T-cell (primary cell): Measurements from ENCODE around the gene DTX3L. TPM values are rescaled to one million over a fixed set of nuclear protein-coding genes. Genes with fewer than 3 reads are reported as not detected.

Experiments used
- ATAC-seq, 4 experiments: fragments of 200-7000 bp in 3 of 4; fragments of 150-1000 bp in 1 of 4; cut with Tn5 transposase; replicated peaks in 1 of 4; 1 replicate in 3 of 4; 2 replicates in 1 of 4; pipeline ENCODE4 v1.10.0; 2021; ENCODE audit warnings: moderate library complexity in 3 of 4, mild to moderate bottlenecking in 2 of 4, moderate number of reproducible peaks in 1 of 4
- CTCF ChIA-PET, 2 donors: fragments of 300-600 bp; sonication (Branson Sonifier 250); formaldehyde crosslinking; loops; one replicate each; lab custom pipeline; 2022; ENCODE audit warnings: antibody characterized with exemption in 2 of 2; lab: Charles Lee
- POLR2A ChIA-PET, 2 donors: fragments of 300-600 bp; sonication (Branson Sonifier 250); formaldehyde crosslinking; loops; one replicate each; lab custom pipeline; 2022; ENCODE audit warnings: antibody characterized with exemption in 2 of 2; lab: Charles Lee
- DNase-seq, 35 experiments: peaks; one replicate each; pipeline versions ENCODE4 v3.0.0 to v3.0.0-alpha.2; 2013 to 2023
- H3K27ac ChIP-seq: one replicate; pipeline ENCODE4 v1.5.1; 2013; ENCODE audit warnings: low read length
- H3K27me3 ChIP-seq, 2 experiments: replicated peaks in 1 of 2; 1 replicate in 1 of 2; 2 replicates in 1 of 2; pipeline versions ENCODE4 v1.6.1 to v1.7.0; 2013; ENCODE audit warnings: low read length in 1 of 2, mixed read lengths in 1 of 2; ENCODE audit not compliant: control insufficient read depth in 2 of 2, insufficient read depth in 2 of 2; ENCODE audit errors: extremely low read depth in 1 of 2
- H3K36me3 ChIP-seq, 2 donors: 1 replicate in 1 of 2; 2 replicates in 1 of 2; pipeline versions ENCODE4 v1.6.1 to v1.7.0; 2013; ENCODE audit warnings: low read length in 1 of 2; ENCODE audit not compliant: control insufficient read depth in 2 of 2, insufficient read depth in 1 of 2; ENCODE audit errors: extremely low read depth in 1 of 2
- H3K4me1 ChIP-seq, 2 experiments: 1 replicate in 1 of 2; 2 replicates in 1 of 2; pipeline versions ENCODE4 v1.6.1 to v1.7.0; 2013; ENCODE audit warnings: low read length in 2 of 2, mixed read lengths in 1 of 2; ENCODE audit not compliant: insufficient read depth in 2 of 2, control insufficient read depth in 1 of 2; ENCODE audit errors: extremely low read depth in 1 of 2
- H3K4me3 ChIP-seq, 2 donors: 1 replicate in 1 of 2; 2 replicates in 1 of 2; pipeline versions ENCODE4 v1.5.1 to v1.7.0; 2013; ENCODE audit warnings: mild to moderate bottlenecking in 2 of 2, low read length in 1 of 2, moderate library complexity in 1 of 2; ENCODE audit not compliant: control insufficient read depth in 1 of 2; ENCODE audit errors: extremely low read depth in 1 of 2
- H3K9me3 ChIP-seq: 2 replicates; pipeline ENCODE4 v1.7.0; 2013
- H3K27ac Mint-ChIP-seq, 2 donors: one replicate each; pipeline ENCODE4 v1.8.0; 2020 to 2021; ENCODE audit warnings: mild to moderate bottlenecking in 2 of 2, mixed read lengths in 2 of 2
- H3K27me3 Mint-ChIP-seq, 2 donors: one replicate each; pipeline ENCODE4 v1.8.0; 2021 to 2022; ENCODE audit warnings: mixed read lengths in 2 of 2
- H3K36me3 Mint-ChIP-seq: one replicate; pipeline ENCODE4 v1.8.0; 2021; ENCODE audit warnings: mixed read lengths
- H3K4me1 Mint-ChIP-seq, 3 donors: one replicate each; pipeline ENCODE4 v1.8.0; 2020 to 2022; ENCODE audit warnings: mixed read lengths in 3 of 3, mild to moderate bottlenecking in 1 of 3
- H3K4me3 Mint-ChIP-seq, 3 donors: one replicate each; pipeline ENCODE4 v1.8.0; 2020 to 2022; ENCODE audit warnings: mild to moderate bottlenecking in 3 of 3, mixed read lengths in 3 of 3, moderate library complexity in 3 of 3
- H3K9me3 Mint-ChIP-seq, 3 donors: one replicate each; pipeline ENCODE4 v1.8.0; 2020 to 2022; ENCODE audit warnings: mixed read lengths in 3 of 3
- WGBS: methylation state at CpG from one replicate; pipeline ENCODE4 v1.1.5; 2013; ENCODE audit warnings: missing lambda C conversion rate; ENCODE audit not compliant: insufficient coverage; 5-methylcytosine and 5-hydroxymethylcytosine counted together
- total RNA-seq, 35 experiments: library from RNA in 6 of 35; stranded (reverse) in 6 of 35; fragments of 120-200 nt in 1 of 35; gene quantifications; one replicate each; pipeline versions ENCODE4 v1.2.1 to v1.2.4 and lab custom pipeline; 2013 to 2026

Gene DTX3L
- total RNA-seq, 5 donors from 2014 or later (not counting 1 experiment from before 2014, with no cell fraction given) = 35.1 to 56.2 (median 49.8) TPM

DNA sequence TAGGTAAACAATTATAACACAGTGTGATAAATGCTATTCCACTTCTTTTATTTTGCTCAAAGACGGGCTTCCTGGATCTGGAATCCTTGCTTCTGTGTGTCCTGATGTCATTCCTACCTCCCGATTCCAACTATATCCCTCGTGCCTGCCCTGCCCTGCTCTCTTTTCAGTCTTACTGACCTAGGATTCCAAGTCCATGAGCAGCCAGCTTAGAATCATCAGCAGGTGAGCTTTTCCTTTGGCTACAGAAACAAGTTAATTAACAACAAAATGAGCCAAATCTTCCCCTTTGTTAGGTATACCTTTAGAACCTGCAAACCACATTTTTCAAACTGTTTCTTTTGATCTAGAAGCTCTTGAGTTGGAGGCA lies 27.5 kb upstream of the DTX3L start:
- Mint-ChIP-seq H3K27me3 (no peaks in the 10 kb centered on the region), H3K4me3 (no peak overlapping the region), H3K4me1 (peaks cover 14 to 22% (median 17%) of the 10 kb centered on the region in 3 donors), H3K9me3 (no peaks in the 10 kb centered on the region), H3K27ac (peak overlapping the region in 1 of 2 donors; percentile 30), H3K36me3 (peaks cover 71% of the 10 kb centered on the region)
- peaks cover 0 to 85% of the 10 kb centered on the region in 2 donors for H3K36me3 ChIP-seq
- WGBS = 100% methylated on average over 3 of the region's 3 CpGs
- no peaks in the 10 kb centered on the region for H3K9me3 ChIP-seq
- ChIA-PET POLR2A (no interaction called here), CTCF (interaction anchor here (1.0 kb wide), 2 partner anchors 11 to 144 kb away, joined by 3 to 4 read pairs; no protein-coding TSS in a partner anchor)
- ATAC-seq (no peak), DNase-seq (no peak)
- H3K27me3 ChIP-seq = no peaks in the 10 kb centered on the region
- H3K4me3 ChIP-seq = no peak overlapping the region
- no peaks in the 10 kb centered on the region for H3K4me1 ChIP-seq
- H3K27ac ChIP-seq = no peak overlapping the region

DNA sequence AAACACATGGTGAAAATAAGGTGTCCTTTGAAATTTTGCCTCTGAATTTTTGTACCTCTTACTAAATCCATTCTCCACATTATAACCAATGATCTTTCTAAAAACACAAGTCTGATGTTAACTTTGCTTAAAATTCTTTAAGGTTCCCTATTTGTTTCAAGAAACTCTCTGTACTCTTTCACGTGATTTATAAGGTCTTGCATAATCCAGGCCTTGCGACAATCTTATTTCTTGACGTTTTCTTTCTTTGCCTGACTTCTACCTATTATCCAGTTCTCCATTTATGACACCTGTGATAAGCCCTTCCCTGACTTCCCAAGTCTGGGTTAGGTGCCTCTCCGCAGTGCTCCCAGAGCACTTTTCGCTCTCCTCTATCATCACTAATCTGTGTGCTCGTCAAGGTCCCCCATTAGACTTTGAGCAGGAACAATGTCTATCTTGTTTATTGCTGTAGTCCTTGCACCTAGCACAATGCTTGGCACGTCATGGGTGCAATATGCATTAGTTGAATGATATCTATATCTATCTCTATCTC lies 25.1 kb upstream of the DTX3L start:
- POLR2A ChIA-PET = no interaction called here
- H3K36me3 Mint-ChIP-seq = peaks cover 57% of the 10 kb centered on the region
- H3K9me3 Mint-ChIP-seq = no peaks in the 10 kb centered on the region
- no peak overlapping the region for H3K27ac ChIP-seq
- H3K27me3 Mint-ChIP-seq = no peaks in the 10 kb centered on the region
- peaks cover 0 to 74% of the 10 kb centered on the region in 2 donors for H3K36me3 ChIP-seq
- CTCF ChIA-PET = no interaction called here
- no peaks in the 10 kb centered on the region for H3K4me1 ChIP-seq
- H3K4me3 Mint-ChIP-seq = no peak overlapping the region
- ATAC-seq (no peak), DNase-seq (no peak)
- H3K4me3 ChIP-seq = no peak overlapping the region
- H3K27ac Mint-ChIP-seq = peak overlapping the region; percentile 17 to 29
- peaks cover 10 to 17% (median 15%) of the 10 kb centered on the region in 3 donors for H3K4me1 Mint-ChIP-seq
- no peaks in the 10 kb centered on the region for H3K27me3 ChIP-seq
- no peaks in the 10 kb centered on the region for H3K9me3 ChIP-seq
- WGBS = 90% methylated on average over 2 of the region's 7 CpGs

DNA sequence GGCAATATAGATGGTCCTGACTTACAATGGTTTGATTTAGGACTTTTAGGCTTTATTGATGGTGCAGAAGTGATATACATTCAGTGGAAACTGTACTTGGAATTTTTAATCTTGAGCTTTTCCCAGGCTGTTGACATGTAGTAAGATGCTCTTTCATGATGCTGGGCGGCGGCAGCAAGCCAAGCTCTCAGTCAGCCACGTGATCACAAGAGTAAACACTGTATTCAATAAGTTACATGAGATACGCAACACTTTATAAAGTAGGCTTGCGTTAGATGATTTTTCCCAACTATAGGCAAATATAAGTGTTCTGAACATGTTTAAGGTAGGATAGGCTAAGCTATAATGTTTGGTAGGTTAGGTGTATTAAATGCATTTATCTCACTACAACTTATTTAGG lies 18.0 kb upstream of the DTX3L start:
- Mint-ChIP-seq H3K27ac (no peak overlapping the region), H3K4me3 (no peak overlapping the region), H3K36me3 (peaks cover 61% of the 10 kb centered on the region), H3K27me3 (no peaks in the 10 kb centered on the region), H3K4me1 (peaks cover 0 to 4% (median 0%) of the 10 kb centered on the region in 3 donors), H3K9me3 (no peaks in the 10 kb centered on the region)
- no peaks in the 10 kb centered on the region for H3K4me1 ChIP-seq
- no CpG with 5 or more reads among the region's 5 CpGs for WGBS
- no peaks in the 10 kb centered on the region for H3K27me3 ChIP-seq
- ChIA-PET POLR2A (no interaction called here), CTCF (no interaction called here)
- no peak for ATAC-seq
- no peak overlapping the region for H3K27ac ChIP-seq
- H3K36me3 ChIP-seq = peaks cover 4 to 67% of the 10 kb centered on the region in 2 donors
- no peak overlapping the region for H3K4me3 ChIP-seq
- no peaks in the 10 kb centered on the region for H3K9me3 ChIP-seq
- DNase-seq = no peak

DNA sequence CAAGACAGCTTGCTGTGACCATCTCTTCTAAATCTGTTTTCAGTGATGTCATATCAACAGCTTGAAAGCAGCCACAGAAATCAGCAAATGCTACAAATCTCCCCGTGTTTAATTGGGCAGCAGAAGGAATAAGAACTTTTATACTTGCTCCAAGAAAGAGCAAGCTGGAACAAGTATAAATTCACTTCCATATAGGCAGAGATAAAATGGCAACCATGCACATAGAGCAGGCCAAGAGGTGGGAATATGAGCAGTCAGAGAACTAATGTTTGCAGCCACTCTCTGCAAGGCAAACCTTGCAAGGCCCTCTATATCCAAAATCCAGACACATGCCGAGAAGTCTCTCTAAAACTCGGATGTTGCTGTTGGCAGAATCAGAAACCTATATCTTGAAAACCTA lies 16.1 kb upstream of the DTX3L start:
- H3K27me3 ChIP-seq = no peaks in the 10 kb centered on the region
- H3K27ac Mint-ChIP-seq = peak overlapping the region in 1 of 2 donors; percentile 23
- peaks cover 68% of the 10 kb centered on the region for H3K36me3 Mint-ChIP-seq
- no peak for DNase-seq
- H3K9me3 Mint-ChIP-seq = no peaks in the 10 kb centered on the region
- peaks cover 8 to 75% of the 10 kb centered on the region in 2 donors for H3K36me3 ChIP-seq
- H3K4me3 ChIP-seq = no peak overlapping the region
- H3K27ac ChIP-seq = no peak overlapping the region
- H3K4me3 Mint-ChIP-seq = no peak overlapping the region
- 87% methylated on average over 3 of the region's 3 CpGs for WGBS
- H3K9me3 ChIP-seq = no peaks in the 10 kb centered on the region
- CTCF ChIA-PET = interaction anchor here in 1 of 2 donors (0.6 kb wide), 1 partner anchor 38 kb away, joined by 3 read pairs; no protein-coding TSS in a partner anchor
- ATAC-seq = no peak
- H3K4me1 ChIP-seq = no peaks in the 10 kb centered on the region
- peaks cover under 1 to 5% (median 5%) of the 10 kb centered on the region in 3 donors for H3K4me1 Mint-ChIP-seq
- no peaks in the 10 kb centered on the region for H3K27me3 Mint-ChIP-seq
- POLR2A ChIA-PET = no interaction called here

DNA sequence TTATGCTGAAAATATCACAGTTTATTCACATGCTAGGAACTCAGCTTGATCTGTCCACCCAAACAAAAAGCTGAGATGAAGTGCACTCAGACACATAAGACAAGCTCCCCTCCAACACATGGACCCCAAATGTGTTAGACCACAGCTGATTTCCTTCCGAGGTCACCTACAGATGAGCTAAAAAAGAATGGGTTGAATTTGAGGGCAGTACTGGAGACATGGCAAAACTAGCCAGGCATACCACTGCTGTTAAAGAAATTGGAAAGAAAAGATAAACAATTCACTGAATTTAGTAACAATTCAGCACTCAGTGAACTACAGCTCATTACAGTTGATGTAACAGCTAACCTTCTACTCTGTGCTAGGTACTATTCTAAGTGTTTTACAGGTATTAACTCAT lies 15.5 kb upstream of the DTX3L start:
- WGBS = no CpG with 5 or more reads among the region's 1 CpG

DNA sequence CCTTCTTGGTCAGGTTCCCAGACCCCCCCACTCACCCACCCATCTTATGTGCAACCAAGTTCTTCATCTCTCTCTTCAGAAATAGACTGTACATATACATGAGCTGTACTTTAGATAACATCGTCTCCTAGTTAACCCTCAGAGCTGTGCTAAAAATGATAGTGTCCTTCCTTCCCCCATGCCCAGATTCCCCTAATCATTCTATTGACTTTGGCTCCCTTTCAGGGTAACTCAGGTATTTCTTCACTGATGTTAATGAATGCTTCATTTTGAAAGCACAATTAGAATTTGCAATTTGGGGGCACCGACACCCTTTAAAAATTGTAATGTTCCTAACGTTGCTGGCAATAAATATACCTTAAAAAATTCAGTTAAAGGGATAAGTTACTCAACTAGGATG lies 11.0 kb upstream of the DTX3L start:
- no peak overlapping the region for H3K27ac ChIP-seq
- ChIA-PET CTCF (no interaction called here), POLR2A (no interaction called here)
- peaks cover 0 to 2% of the 10 kb centered on the region in 2 experiments for H3K4me1 ChIP-seq
- Mint-ChIP-seq H3K4me3 (no peak overlapping the region), H3K36me3 (peaks cover 78% of the 10 kb centered on the region), H3K27me3 (no peaks in the 10 kb centered on the region), H3K4me1 (peaks cover 18 to 26% (median 21%) of the 10 kb centered on the region in 3 donors), H3K9me3 (no peaks in the 10 kb centered on the region), H3K27ac (no peak overlapping the region)
- no peaks in the 10 kb centered on the region for H3K9me3 ChIP-seq
- ATAC-seq = no peak
- WGBS = no CpG with 5 or more reads among the region's 3 CpGs
- DNase-seq = no peak
- H3K36me3 ChIP-seq = peaks cover 17 to 82% of the 10 kb centered on the region in 2 donors
- H3K4me3 ChIP-seq = no peak overlapping the region
- H3K27me3 ChIP-seq = no peaks in the 10 kb centered on the region

More for the DNA sequence above, 15.5 kb upstream of the DTX3L start:
- Mint-ChIP-seq H3K27ac (no peak overlapping the region), H3K4me3 (no peak overlapping the region), H3K27me3 (no peaks in the 10 kb centered on the region), H3K4me1 (peaks cover 6 to 10% (median 10%) of the 10 kb centered on the region in 3 donors), H3K36me3 (peaks cover 73% of the 10 kb centered on the region), H3K9me3 (no peaks in the 10 kb centered on the region)
- no peak overlapping the region for H3K27ac ChIP-seq
- H3K4me3 ChIP-seq = no peak overlapping the region
- DNase-seq (no peak), ATAC-seq (no peak)
- H3K27me3 ChIP-seq = no peaks in the 10 kb centered on the region
- H3K36me3 ChIP-seq = peaks cover 8 to 77% of the 10 kb centered on the region in 2 donors
- no peaks in the 10 kb centered on the region for H3K9me3 ChIP-seq
- no peaks in the 10 kb centered on the region for H3K4me1 ChIP-seq
- CTCF ChIA-PET = interaction anchor here in 1 of 2 donors (0.6 kb wide), 2 partner anchors 39 to 40 kb away, joined by 3 read pairs; no protein-coding TSS in a partner anchor
- POLR2A ChIA-PET = interaction anchor here in 1 of 2 donors (0.6 kb wide), 1 partner anchor 124 kb away, joined by 3 read pairs; no protein-coding TSS in a partner anchor
